Stimulated activated CD4-positive, alpha-beta T cell treated with anti-CD3 and anti-CD28 coated beads, Interleukin-4, amount 100 ng/mL, for 24 hours (primary cell): Measurements from ENCODE around the gene COL12A1.

ENCODE experiments used
- DNase-seq: peaks from one replicate; pipeline ENCODE4 v3.0.0-alpha.2; 2020

The COL12A1 gene

GRCh38 chr6:75205776-75206575, at the start of gene COL12A1:
COL12A1 (minus strand) TSS chr6:75206053; CDS start chr6:75202792, 3,261 bp downstream.
- no peak for DNase-seq

- DNase-seq, result no peak
Observed at GRCh38 chr6:75250552-75250951, 44.7 kb upstream of the COL12A1 start.

- DNase-seq, result no peak
Observed at GRCh38 chr6:75249837-75250236, 44.0 kb upstream of the COL12A1 start.

GRCh38 chr6:75246386-75246785, 40.5 kb upstream of the COL12A1 start:
- DNase-seq, result no peak

- no peak for DNase-seq
Observed at GRCh38 chr6:75244063-75244584, 38.3 kb upstream of the COL12A1 start.

- peak; percentile 88 for DNase-seq
Observed at GRCh38 chr6:75243333-75244062, 37.6 kb upstream of the COL12A1 start, which contains the start of gene COX7A2. COX7A2 (minus strand) TSS chr6:75243801; CDS start chr6:75243734, 67 bp downstream.

GRCh38 chr6:75236630-75237029, 30.8 kb upstream of the COL12A1 start:
- no peak for DNase-seq

GRCh38 chr6:75235271-75235670, 29.4 kb upstream of the COL12A1 start:
- no peak for DNase-seq

GRCh38 chr6:75234126-75234865, 28.4 kb upstream of the COL12A1 start:
- DNase-seq, result no peak

GRCh38 chr6:75233092-75233615, 27.3 kb upstream of the COL12A1 start:
- no peak for DNase-seq

GRCh38 chr6:75230484-75231325, 24.9 kb upstream of the COL12A1 start:
- no peak for DNase-seq

- DNase-seq, result no peak
Observed at GRCh38 chr6:75224303-75224926, 18.6 kb upstream of the COL12A1 start.

- no peak for DNase-seq
Observed at GRCh38 chr6:75223428-75223827, 17.6 kb upstream of the COL12A1 start.

- no peak for DNase-seq
Observed at GRCh38 chr6:75222261-75222660, 16.4 kb upstream of the COL12A1 start.

GRCh38 chr6:75221116-75221515, 15.3 kb upstream of the COL12A1 start:
- DNase-seq, result no peak

- DNase-seq, result no peak
Observed at GRCh38 chr6:75220357-75220756, 14.5 kb upstream of the COL12A1 start.

- DNase-seq, result no peak
Observed at GRCh38 chr6:75219263-75219662, 13.4 kb upstream of the COL12A1 start.

- DNase-seq, result no peak
Observed at GRCh38 chr6:75217193-75217592, 11.3 kb upstream of the COL12A1 start.

- DNase-seq, result no peak
Observed at GRCh38 chr6:75215291-75215690, 9.4 kb upstream of the COL12A1 start.

GRCh38 chr6:75213732-75214131, 7.9 kb upstream of the COL12A1 start:
- DNase-seq, result no peak

GRCh38 chr6:75213112-75213511, 7.3 kb upstream of the COL12A1 start:
- no peak for DNase-seq
